ENCODE data around the gene TRAP1.
"Not testable (repeated sequence)": the region's sequence is repeated elsewhere in the genome, so short reads cannot be mapped to it uniquely, and the experiment has no call there.

Gene TRAP1

DNA sequence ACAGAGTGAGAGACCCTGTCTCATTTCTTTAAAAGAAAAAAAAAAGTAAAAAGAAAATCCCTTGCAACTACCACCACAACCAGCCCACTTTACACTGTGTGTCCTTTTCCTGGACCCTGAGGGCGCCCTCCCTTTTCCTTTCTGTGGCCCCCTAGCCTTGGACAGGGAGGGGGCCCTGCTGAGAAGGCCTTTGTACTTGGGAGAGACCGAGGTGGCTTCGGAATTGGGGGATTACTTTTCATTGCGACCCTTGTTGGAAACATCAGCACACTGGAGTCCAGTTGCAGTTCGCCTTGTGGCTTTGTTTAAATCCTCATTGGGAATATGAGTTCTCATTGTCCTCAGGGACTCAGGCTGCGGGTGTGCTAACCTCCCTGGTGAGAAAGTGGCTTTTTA, 72.2 kb downstream of the TRAP1 start:
- no peak for DNase-seq

DNA sequence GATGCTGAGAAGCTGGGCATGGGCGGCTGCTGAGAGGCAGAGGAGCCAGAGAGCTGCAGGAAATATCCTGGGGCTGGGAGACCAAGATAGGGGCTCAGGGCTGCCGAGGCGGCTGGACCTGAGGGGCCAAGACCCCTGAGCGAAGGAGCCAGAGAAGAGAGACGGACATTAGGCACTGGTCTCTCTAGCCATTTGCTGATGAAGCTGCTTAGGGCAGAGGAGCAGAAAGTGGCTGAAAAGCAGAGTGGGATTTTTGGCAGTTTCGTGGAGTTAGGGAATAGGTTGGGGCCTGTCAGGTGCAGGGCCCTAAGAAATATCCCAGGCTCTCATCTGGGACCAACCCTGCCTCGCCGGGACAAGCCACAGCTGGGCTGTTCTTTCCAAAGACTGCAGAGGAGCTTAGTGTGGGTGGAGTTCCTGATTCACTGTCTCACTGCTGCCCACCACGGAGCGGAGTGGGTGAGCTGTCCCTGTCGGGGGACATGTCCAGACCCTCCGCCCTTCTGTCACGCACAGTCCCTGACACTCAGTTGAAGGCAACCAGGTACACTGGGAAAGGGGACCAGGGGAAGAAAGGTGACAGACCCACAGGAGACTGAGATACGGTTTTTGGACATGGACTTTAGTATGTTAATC, 74.1 kb downstream of the TRAP1 start:
- no peak for DNase-seq

GRCh38 chr16:3642397-3643094, 74.8 kb downstream of the TRAP1 start:
- DNase-seq: no peak

DNA sequence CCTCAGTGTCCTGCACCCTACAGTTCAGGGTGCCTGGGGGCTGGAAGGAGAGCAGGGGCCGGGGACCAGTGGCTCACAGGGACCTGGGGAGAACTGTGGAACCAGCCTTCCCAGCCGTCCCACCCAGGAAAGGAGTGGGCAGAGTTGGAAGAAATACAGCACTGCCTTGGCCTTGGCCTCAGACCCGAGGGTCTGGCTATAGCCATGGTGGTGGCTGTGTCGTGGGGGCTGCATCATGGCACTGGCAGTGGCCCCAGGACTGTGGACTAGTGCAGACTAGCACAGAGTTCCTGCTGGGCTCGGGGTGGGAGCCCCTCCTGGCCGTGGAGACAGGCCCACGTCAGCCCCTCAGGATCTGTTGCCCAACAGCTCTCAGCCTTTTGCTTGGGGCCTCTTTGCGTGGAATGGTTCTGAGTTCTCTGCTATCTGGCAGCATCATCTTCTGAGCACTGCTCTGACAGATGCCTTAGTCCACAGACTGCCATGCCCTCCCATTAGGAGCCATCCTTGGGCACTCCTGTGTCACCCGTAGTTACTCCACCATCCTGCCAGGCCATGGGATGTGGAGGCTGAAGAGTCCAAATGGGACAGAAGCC, 75.4 kb downstream of the TRAP1 start:
- DNase-seq: no peak

DNA sequence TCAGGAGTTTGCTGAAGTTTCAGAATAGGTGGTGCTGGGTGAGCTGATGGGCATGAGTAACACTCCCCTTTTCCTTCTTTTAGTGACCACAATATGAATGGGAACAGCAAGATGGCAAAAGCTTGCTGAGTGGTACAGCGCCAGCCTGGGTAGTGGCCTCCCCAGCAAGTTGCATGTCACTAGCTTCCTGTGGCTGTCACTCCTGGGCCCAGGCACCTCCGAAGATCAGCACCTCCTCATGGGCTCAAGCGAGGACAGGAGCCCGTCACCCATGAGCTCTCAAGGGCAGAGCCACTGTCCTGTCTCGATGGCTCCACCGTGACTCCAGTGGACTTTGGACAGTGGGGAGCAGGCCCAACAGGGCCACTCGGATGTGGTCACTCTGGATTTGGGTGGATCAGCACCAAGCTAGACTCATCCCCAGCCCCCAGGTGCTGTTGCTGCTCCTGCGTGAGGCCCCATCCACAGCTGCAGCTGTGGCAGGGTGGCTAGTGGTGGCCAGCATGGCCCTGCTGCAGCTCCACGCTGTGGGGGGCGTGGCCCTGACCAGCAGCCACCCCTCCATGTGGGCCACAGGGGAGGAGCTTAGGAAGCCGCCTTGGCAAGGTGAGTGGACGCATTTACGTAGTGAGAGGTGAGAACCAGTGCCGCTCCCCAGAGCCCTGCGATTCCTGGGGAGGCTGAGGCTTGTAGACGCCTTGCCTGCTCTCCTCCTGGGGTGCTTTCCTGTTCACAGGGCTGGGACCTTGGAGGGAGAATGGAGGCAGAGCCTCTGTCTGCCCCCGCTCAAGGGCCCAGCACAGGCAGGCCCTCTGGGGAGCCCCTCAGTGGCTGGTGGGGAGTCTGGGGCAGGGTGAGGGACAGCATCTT, 76.5 kb downstream of the TRAP1 start:
- no peak for DNase-seq

DNA sequence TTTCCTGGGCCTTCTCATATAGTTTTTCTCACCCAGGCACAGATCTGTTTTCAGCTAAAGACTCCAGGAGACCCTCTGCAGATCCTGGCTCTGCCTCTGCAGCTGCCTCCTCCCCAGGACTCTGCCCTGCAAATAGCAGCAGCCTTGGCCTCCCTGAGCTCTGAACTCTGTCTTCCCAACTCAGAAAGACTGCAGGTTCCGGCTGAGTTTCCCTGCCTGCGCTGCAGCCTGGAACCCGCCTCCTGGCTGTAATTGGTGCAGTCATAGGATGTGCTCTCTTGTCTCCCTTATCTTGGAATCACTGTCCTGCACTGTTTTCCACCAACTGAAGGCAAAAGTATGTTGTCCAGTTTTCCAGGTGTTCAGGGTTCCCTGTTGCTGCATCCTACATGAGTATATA, 77.1 kb downstream of the TRAP1 start:
- DNase-seq: no peak

DNA sequence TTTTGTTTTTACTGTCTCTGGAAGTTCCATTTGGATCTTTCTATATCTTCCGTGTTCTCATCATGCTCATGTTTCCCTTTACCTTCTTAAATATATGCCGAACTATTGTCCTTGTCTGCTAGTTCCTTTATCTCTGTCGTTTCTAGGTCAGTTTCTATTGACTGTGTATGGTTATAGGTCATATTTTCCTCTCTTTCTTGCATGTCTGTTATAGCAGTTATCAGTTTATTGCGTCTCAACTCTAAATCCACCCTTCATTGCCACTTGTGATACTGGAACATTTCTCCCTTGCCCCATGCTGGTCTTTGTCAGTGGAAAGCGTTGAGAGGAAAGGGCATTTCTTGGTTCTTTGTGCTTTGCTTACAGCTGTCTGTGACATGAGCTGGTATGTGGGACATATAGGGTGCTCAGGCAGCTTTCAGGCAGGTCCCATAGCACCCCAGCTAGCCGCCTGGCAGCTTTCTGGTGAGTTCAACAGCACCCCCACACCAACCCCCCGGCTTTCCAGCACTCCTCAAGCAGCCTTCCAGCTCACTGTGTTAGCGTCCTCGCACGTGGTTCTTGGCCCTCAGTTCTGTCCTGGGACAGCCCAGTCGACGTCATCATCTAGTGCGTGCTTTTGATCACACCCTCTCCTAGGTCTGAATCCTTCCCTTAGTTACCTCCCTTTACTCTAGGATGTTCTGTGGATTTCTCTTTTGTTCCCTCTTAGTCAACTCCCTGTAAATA, 78.2 kb downstream of the TRAP1 start:
- DNase-seq: no peak

GRCh38 chr16:3637371-3637923, 79.9 kb downstream of the TRAP1 start:
- no peak for DNase-seq

DNA sequence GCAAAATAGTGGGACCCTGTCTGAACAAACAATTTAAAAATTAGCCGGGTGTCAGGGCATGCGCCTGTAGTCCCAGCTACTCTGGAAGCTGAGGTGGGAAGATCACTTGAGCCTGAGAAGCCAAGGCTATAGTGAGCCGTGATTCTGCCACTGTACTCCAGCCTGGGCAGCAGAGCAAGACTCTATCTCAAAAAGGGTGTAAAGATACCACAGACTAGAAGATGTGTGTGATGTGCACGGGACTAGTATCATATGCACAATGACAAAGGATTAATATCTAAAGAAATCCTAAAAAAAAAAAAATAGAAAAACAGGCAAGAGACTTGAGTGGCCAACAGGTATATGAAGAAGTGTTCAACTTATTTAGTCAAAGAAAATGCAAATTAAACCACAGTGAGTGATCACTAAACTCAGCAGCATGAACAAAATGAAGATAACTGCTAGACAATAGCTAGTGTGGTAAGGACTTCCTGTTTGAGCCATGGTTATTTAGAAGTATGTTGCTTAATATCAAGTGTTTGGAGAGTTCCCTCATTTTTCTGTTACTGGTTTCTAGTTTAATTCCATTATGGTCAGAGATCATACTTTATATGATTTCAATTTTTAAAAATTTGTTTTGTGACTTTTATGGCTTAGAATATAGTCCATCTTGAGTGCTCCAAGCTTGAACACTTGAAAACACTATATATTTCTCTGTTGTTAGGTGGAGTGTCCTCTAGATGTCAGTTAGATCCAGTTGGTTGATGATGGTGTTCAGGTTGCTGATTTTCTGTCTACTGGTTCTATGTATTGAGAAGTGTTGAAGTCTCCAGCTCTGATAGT, 91.2 kb downstream of the TRAP1 start:
- DNase-seq: no peak

DNA sequence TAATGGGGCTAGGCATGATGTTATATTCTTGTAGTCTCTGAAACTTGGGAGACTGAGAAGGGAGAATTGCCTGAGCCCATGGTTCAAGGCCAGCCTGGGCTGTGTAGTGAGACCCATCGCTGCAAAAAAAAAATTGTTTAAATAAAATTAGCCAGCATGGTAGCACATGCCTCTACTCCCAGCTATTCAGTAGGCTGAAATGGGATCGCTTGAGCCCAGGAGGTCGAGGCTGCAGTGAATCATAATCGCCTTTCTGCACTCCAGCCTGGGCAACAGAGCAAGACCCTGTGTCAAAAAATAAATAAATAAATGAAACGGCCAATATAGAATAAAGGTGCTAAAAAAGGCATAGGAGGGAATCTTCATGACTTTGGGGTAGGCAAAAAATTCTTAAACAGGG, 92.0 kb downstream of the TRAP1 start:
- DNase-seq: no peak

DNA sequence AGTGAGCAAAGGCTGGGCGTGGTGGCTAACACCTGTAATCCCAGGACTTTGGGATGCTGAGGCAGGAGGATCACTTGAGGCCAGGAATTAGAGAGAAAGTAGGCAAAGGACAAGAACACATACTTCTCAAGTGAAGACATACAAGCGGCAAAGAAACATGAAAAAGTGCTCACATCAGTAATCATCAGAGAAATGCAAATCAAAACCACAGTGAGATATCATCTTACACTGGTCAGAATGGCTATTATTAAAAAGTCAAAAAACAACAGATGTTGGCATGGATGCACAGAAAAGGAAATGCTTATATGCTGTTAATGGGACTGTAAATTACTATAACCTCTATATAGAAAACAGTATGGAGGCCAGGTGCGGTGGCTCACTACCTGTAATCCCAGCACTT, 93.7 kb downstream of the TRAP1 start:
- DNase-seq: no peak

DNA sequence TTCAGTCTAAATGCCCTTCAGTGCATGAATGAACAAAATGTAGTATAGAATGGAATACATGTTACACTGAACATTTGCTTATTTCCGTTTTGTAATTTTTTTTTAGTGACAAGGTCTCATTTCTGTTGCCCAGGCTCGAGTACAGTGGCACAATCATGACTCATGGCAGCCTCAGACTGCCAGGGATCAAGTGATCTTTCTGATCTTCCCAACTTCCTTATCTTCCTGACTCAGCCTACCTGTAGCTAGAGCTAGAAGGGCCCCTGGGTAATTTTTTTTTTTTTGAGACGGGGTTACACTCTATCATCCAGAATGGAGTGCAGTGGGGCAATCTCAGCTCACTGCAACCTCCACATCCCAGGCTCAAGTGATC, 98.6 kb downstream of the TRAP1 start:
- no peak for DNase-seq

GRCh38 chr16:3612510-3613466, 104.5 kb downstream of the TRAP1 start:
- DNase-seq: no peak

DNA sequence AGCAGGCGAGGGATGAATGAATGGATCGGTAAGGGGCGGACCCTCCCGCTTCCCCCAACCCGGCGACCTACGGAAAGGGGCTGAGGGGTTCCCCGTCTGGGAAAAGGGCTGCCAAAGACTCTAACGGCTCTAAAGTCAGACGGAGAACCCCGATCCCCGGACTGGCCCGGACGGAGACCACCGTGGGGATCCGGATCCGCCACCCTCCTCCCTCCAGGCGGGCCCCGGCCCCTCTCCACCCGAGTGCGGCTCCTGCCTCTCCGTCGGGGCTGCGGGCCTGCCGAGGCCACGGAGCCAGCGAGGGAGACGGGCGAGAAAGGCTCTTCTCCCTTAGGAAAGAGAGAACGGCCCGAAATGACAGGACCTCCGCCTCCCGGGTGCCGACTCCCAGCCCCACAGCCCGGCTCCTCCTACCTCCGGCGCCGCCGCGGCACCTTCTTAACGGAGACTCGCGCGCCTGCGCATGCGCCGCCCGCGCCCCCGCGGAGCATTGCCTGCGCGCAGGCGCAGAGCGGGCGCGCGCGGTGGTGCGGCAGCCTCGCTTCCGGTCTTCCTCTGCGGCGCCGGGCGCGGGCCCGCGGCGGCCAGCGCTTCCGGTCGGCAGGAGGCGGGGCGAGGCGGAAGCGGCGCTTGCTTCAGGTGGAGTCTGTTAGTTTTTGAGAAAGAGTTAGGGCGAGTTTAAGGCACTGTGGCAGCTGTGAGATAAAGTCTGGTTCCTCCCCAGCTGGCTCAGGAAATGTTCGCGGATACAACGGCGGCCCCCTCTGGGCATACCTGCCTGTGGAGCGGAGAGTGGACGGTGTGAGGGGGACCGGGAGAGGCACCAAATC, 106.0 kb downstream of the TRAP1 start, which contains the start of gene SLX4:
Gene SLX4, minus strand, starts transcription at position 461 of the 830 bp plus-strand sequence. CDS start 2,642 bp downstream, outside the sequence.
- peak; percentile 86 for DNase-seq

DNA sequence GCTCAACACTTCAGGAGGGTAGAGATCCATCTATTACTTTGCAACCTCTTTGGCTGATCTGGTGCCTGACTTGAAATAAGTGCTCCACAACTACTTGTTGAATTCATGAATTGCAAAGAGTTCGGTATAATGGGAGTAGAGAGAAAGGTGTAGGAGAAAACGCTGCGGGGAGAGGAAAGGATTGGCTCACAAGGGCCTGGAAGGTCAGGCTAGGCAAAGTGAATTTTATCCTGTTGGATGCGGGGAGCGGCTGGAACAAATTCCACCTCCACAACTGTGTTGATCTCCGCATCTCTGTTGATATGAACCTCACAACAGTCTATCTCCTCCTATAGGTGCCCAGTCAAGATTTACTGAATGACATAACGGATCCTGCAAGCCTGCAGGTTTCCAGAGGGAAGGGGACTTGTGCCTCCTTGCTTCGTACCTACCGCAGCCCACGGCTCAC, 106.6 kb downstream of the TRAP1 start:
- no peak for DNase-seq

- no peak for DNase-seq
Measured at GRCh38 chr16:3609895-3610697, 107.2 kb downstream of the TRAP1 start.

- not testable (repeated sequence) for DNase-seq
Measured at GRCh38 chr16:3608976-3609375, 108.3 kb downstream of the TRAP1 start.

GRCh38 chr16:3608069-3608468, 109.3 kb downstream of the TRAP1 start:
- no peak for DNase-seq

Measured in NCI-H1105 (cell line).